Testis (tissue), 3 donors: ENCODE measurements around the gene CXXC5. TPM values are rescaled to one million over a fixed set of nuclear protein-coding genes. Genes with fewer than 3 reads are reported as not detected.

Source experiments
- DNase-seq: peaks from one replicate; pipeline ENCODE4 v3.0.0-alpha.2; 2019
- H3K27ac ChIP-seq, 2 donors: fragments of 200-600 bp; sonication (generic); one replicate each; pipeline ENCODE4 v1.5.1; 2019
- H3K27me3 ChIP-seq: fragments of 200-600 bp; sonication (generic); one replicate; pipeline ENCODE4 v1.5.1; 2019
- H3K36me3 ChIP-seq: fragments of 200-600 bp; sonication (generic); one replicate; pipeline ENCODE4 v1.5.1; 2017; ENCODE audit warnings: low read depth; ENCODE audit errors: missing control alignments
- H3K4me1 ChIP-seq: fragments of 200-600 bp; sonication (generic); one replicate; pipeline ENCODE4 v1.5.1; 2019
- H3K4me3 ChIP-seq, 2 donors: fragments of 200-600 bp; sonication (generic); one replicate each; pipeline ENCODE4 v1.5.1; 2017 to 2019
- H3K9me3 ChIP-seq: fragments of 200-600 bp; sonication (generic); one replicate; pipeline ENCODE4 v1.5.1; 2017
- POLR2A ChIP-seq: fragments of 450-650 bp; IDR thresholded peaks from one replicate; pipeline ENCODE4 v1.6.1; 2017; ENCODE audit warnings: antibody characterized with exemption, mild to moderate bottlenecking, moderate library complexity
- WGBS, 2 donors: methylation state at CpG; one replicate each; pipeline ENCODE4 v1.1.5; 2018; 5-methylcytosine and 5-hydroxymethylcytosine counted together
- intact Hi-C: fragments of 100-400 bp; cut with DNase I; formaldehyde crosslinking; loops from one replicate; pipeline ENCODE4 v1.15.1; 2023; ENCODE audit warnings: low total_unique reads
- polyA plus RNA-seq: library from polyadenylated mRNA; stranded (reverse); fragments of 350-450 nt; fragmentation: Illumina TruSeq; extraction: RNeasy Lipid Tissue Mini Kit (QIAGEN cat#74804); gene quantifications from one replicate; pipeline ENCODE4 v1.2.3, GENCODE V29; 2014; ENCODE audit warnings: low read depth, low replicate concordance; ENCODE audit not compliant: insufficient read depth
- total RNA-seq, 2 donors: library from RNA; depleted of rRNA; stranded (reverse); fragments of >200 nt; gene quantifications; one replicate each; pipeline ENCODE4 v1.2.3, GENCODE V29; 2016
- TF ChIP-seq, protein P1 (sequence below), 3 experiments: fragments of 450-650 bp in 2 of 3; fragments of 200-600 bp in 1 of 3; sonication (generic) in 1 of 3; IDR thresholded peaks; one replicate each; pipeline ENCODE4 v1.5.1; 2016 to 2019; ENCODE audit warnings: antibody characterized with exemption in 3 of 3, mild to moderate bottlenecking in 2 of 3, moderate library complexity in 1 of 3

The CXXC5 gene
- total and polyA plus RNA-seq, 3 donors from 2014 or later: 71.1 to 94.7 (median 78.3) TPM

DNA sequence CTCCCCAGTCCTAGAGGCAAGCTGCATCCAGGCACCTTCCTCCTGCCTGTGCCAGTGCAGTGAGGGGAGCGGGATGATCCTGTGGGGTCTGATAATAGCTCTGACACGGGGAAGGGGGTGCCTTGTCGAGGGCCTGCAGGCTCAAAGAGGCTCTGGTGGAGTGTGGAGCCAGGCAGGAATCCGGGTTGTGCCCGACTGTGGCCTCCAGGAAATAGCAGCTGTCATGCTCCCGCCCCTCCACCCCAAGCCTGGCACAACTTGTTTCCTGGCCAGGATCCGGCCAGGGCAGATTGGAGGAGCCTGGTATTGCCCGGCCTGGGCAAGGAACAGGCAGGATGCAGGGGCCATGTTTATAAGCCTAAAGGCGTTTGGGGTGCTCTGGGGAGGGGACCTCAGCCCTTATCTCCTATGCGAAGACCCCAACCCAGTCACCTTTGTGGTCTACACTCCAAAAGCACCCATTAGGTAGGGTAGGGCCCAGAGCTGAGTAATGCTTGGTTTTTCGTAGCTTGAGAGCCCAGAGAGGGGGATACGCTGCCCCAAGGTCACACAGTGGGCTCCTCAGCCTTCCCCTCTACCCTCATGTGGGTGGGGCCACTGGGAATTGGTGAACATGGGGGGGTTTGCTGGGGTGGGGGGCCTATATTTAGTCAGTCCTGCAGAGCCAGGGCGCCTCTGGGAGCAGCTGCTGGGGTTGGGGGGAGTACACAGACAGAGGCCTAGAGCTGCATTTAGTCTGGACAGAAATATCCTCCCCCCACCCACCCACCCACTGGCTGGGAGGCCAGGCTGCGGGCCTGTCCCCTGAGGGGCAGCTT is 12.2 kb downstream of the CXXC5 start:
- Histone ChIP-seq H3K9me3 (no peaks in the 10 kb centered on the region), H3K27ac (peak overlapping the region; percentile 68 to 81), H3K4me1 (peaks cover 55% of the 10 kb centered on the region), H3K4me3 (no peak overlapping the region), H3K36me3 (no peaks in the 10 kb centered on the region), H3K27me3 (no peaks in the 10 kb centered on the region)
- WGBS, 2 donors: 45 to 68% methylated on average over 5 to 14 of the region's 14 CpGs
- intact Hi-C loops: no loop called here
- TF ChIP-seq POLR2A: no peak
- TF ChIP-seq, protein P1, sequence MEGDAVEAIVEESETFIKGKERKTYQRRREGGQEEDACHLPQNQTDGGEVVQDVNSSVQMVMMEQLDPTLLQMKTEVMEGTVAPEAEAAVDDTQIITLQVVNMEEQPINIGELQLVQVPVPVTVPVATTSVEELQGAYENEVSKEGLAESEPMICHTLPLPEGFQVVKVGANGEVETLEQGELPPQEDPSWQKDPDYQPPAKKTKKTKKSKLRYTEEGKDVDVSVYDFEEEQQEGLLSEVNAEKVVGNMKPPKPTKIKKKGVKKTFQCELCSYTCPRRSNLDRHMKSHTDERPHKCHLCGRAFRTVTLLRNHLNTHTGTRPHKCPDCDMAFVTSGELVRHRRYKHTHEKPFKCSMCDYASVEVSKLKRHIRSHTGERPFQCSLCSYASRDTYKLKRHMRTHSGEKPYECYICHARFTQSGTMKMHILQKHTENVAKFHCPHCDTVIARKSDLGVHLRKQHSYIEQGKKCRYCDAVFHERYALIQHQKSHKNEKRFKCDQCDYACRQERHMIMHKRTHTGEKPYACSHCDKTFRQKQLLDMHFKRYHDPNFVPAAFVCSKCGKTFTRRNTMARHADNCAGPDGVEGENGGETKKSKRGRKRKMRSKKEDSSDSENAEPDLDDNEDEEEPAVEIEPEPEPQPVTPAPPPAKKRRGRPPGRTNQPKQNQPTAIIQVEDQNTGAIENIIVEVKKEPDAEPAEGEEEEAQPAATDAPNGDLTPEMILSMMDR (IDR thresholded peaks at IDR 0.05): no peak
- peak; percentile 67 for DNase-seq

DNA sequence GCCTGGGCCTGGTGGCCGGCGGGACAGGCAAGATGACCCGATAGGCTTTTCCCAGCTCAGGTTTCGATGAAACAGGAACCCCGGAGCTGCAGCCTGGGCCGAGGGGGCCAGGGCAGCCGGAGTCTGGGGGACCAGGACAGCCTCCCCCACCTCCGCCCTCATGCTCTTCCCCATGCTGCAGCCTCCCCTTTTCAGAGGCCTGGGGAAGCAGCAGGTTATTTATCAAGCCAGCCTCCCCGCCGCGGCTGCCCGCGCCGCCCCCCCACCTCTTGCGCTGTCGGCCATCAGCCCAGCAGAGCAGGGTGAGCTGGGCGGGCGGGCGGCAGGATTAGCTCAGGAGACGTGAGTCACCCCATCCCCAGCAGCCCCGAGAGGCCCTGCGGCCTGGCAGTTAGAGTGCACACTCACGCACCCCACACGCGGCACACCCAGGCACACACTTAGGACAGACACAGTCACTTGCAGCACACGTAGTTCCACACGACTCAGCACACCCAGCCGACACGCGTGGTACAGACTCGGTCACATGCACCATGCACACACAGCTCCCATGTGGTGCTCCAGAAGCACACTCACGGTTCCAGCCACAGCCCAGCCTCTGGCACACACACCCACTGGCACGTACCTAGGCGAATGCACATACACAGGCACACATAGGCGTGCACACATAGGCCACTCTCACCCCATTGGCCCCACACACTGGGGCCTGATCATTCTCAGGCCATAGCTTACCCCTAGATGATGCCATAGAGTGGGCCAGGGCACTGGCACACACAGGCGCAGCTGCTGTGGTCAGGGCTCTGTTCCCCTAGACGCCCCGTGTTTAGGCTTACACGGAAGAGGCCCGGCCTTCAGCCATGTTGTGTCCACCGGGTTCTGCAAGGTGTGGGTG is 13.0 kb downstream of the CXXC5 start:
- Histone ChIP-seq H3K9me3 (no peaks in the 10 kb centered on the region), H3K27ac (peak overlapping the region; percentile 68 to 81), H3K4me1 (peaks cover 55% of the 10 kb centered on the region), H3K4me3 (no peak overlapping the region), H3K27me3 (no peaks in the 10 kb centered on the region), H3K36me3 (no peaks in the 10 kb centered on the region)
- intact Hi-C loops: no loop called here
- TF ChIP-seq POLR2A: no peak
- TF ChIP-seq, protein P1 (IDR thresholded peaks at IDR 0.05): no peak
- WGBS, 2 donors: 38 to 67% methylated on average over 6 to 40 of the region's 41 CpGs
- DNase-seq: peak; percentile 78

DNA sequence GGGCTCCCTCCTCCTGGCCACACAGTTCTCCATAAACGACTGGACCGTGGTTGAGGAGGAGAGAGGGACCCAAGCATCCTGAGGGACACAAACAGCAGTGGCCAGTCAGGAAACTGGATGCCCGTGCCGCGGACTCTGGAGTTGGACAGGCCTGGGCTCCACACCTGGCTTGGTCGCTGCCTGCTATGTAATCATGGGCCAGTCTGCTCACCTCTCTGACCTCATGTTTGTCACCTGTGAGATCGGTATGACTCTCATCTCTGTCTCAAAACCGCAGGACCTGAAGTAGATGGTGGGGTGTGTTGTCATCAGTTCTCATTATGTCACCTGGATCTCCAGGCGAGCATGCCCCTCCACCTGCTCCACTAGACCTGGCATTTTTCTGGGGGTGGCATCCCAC is 14.5 kb downstream of the CXXC5 start:
- no peak overlapping the region for H3K27ac ChIP-seq
- peaks cover 60% of the 10 kb centered on the region for H3K4me1 ChIP-seq
- DNase-seq: no peak
- TF ChIP-seq POLR2A: no peak
- TF ChIP-seq, protein P1 (IDR thresholded peaks at IDR 0.05): no peak
- no peaks in the 10 kb centered on the region for H3K27me3 ChIP-seq
- H3K4me3 ChIP-seq: no peak overlapping the region
- intact Hi-C loops: no loop called here
- no peaks in the 10 kb centered on the region for H3K9me3 ChIP-seq
- 69 to 77% methylated on average over 5 to 9 of the region's 9 CpGs for WGBS, 2 donors
- no peaks in the 10 kb centered on the region for H3K36me3 ChIP-seq

DNA sequence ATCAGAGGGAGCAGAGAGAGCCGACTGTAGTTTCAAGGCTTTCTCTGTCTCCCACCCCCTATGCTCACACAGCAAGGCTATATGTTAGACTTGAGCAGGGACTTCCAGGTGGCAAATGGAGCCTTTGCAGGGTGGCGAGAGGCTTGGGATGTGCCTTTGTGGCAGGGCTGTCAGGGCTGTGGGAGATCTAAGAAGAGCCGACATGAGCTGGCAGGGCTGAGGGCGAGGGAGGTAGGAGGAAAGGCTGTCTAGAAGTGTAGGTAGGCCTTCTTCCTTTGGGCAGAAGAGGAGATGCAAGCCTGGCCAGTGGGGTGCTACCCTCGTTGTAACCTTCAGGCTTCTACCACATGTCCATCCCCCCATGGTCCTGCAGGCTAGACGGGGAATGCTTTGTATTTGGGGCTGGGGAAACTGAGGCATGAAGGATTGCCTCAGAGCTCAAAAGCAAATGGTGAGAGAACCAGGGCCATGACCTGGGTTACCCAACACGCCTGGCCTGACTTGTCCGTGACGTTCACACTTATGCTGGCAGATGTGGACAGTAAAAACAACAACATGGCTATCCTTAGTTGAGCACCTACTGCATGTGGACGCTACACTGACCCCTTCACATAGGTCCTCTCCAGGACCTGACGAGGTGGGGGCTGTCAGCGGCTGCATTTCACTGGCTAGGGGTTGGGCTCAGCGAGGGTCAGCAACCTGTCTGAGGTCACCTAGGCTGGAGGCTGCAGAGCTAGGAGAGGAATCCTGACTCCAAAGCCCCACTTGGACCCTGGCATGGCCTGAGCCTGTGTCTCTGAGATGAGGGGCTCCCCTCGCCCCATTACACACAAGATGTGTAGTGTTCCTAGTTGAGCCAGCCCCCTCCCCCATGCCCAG is 15.3 kb downstream of the CXXC5 start:
- Histone ChIP-seq H3K27ac (no peak overlapping the region), H3K4me3 (no peak overlapping the region), H3K9me3 (no peaks in the 10 kb centered on the region), H3K4me1 (peaks cover 60% of the 10 kb centered on the region), H3K27me3 (no peaks in the 10 kb centered on the region), H3K36me3 (no peaks in the 10 kb centered on the region)
- TF ChIP-seq POLR2A: no peak
- TF ChIP-seq, protein P1 (IDR thresholded peaks at IDR 0.05): no peak
- 77 to 89% methylated on average over 9 to 14 of the region's 14 CpGs for WGBS, 2 donors
- no peak for DNase-seq
- intact Hi-C loops: no loop called here
